Colonic mucosa (tissue), 4 donors: ENCODE measurements around the gene SIPA1L2. TPM values are rescaled to one million over a fixed set of nuclear protein-coding genes. Genes with fewer than 3 reads are reported as not detected.

Experiments used
- DNase-seq: peaks from one replicate; pipeline ENCODE4 v3.0.0-alpha.2; 2020
- H3K27ac ChIP-seq: fragments of 200-600 bp; one replicate; pipeline ENCODE4 v1.8.0; 2021
- H3K27me3 ChIP-seq: fragments of 200-600 bp; one replicate; pipeline ENCODE4 v1.8.0; 2021
- H3K36me3 ChIP-seq: fragments of 200-600 bp; one replicate; pipeline ENCODE4 v1.8.0; 2021
- H3K4me1 ChIP-seq: fragments of 200-600 bp; one replicate; pipeline ENCODE4 v1.8.0; 2021; ENCODE audit warnings: mild to moderate bottlenecking
- H3K4me3 ChIP-seq: fragments of 200-600 bp; one replicate; pipeline ENCODE4 v1.8.0; 2021
- H3K9ac ChIP-seq, 2 donors: one replicate each; pipeline ENCODE4 v1.7.0; 2013; ENCODE audit warnings: control low read depth in 2 of 2, low read depth in 2 of 2, low read length in 2 of 2
- H3K9me3 ChIP-seq: fragments of 200-600 bp; one replicate; pipeline ENCODE4 v1.8.0; 2021
- CTCF ChIP-seq: fragments of 200-600 bp; IDR thresholded peaks from one replicate; pipeline ENCODE4 v1.8.0; 2022; ENCODE audit warnings: antibody characterized with exemption, mild to moderate bottlenecking
- intact Hi-C: fragments of 100-400 bp; cut with DNase I; formaldehyde crosslinking; loops from one replicate; pipeline ENCODE4 v1.14.1; 2022
- total RNA-seq, 2 donors: library from RNA; stranded (reverse); fragmentation: NEBNext Ultra II Directional in 1 of 2; extraction: Animal tissue kit (Norgen Biotek cat#: 25700) in 1 of 2; gene quantifications; one replicate each; pipeline ENCODE4 v1.2.1, GENCODE V29; 2021
- donor health status: healthy.
- donor health status: DM: no; HTN: no; CAD: no.
- donor health status: DM: no; HTN: no; CAD: no.

SIPA1L2 gene
- total RNA-seq, 2 donors from 2014 or later, result 53.6 to 64.4 TPM

- H3K9me3 ChIP-seq, result no peaks in the 10 kb centered on the region
- no peaks in the 10 kb centered on the region for H3K4me1 ChIP-seq
- H3K27ac ChIP-seq, result no peak overlapping the region
- no peak overlapping the region for H3K4me3 ChIP-seq
- H3K27me3 ChIP-seq, result no peaks in the 10 kb centered on the region
- H3K36me3 ChIP-seq, result no peaks in the 10 kb centered on the region
- intact Hi-C loops, result loop anchor here (10.0 kb wide), 1 partner anchor 531 kb away; no protein-coding TSS in a partner anchor
- no peak overlapping the region for H3K9ac ChIP-seq
- no peak for DNase-seq
- no peak for TF ChIP-seq CTCF
These were observed 14.3 kb upstream of the SIPA1L2 start for GRCh38 chr1:232644209-232644608.

- Histone ChIP-seq H3K9ac (no peak overlapping the region), H3K9me3 (no peaks in the 10 kb centered on the region), H3K4me1 (no peaks in the 10 kb centered on the region), H3K27ac (no peak overlapping the region), H3K36me3 (no peaks in the 10 kb centered on the region), H3K27me3 (no peaks in the 10 kb centered on the region), H3K4me3 (no peak overlapping the region)
- no peak for DNase-seq
- intact Hi-C loops, result loop anchor here (10.0 kb wide), 1 partner anchor 532 kb away; no protein-coding TSS in a partner anchor
- no peak for TF ChIP-seq CTCF
These were observed 13.3 kb upstream of the SIPA1L2 start for GRCh38 chr1:232643251-232643650.

- H3K4me3 ChIP-seq, result no peak overlapping the region
- no peak overlapping the region for H3K9ac ChIP-seq
- H3K27ac ChIP-seq, result no peak overlapping the region
- no peak for TF ChIP-seq CTCF
- DNase-seq, result no peak
- H3K36me3 ChIP-seq, result no peaks in the 10 kb centered on the region
- no peaks in the 10 kb centered on the region for H3K4me1 ChIP-seq
- intact Hi-C loops, result loop anchor here (10.0 kb wide), 1 partner anchor 533 kb away; no protein-coding TSS in a partner anchor
- no peaks in the 10 kb centered on the region for H3K27me3 ChIP-seq
- H3K9me3 ChIP-seq, result no peaks in the 10 kb centered on the region
These were observed 11.6 kb upstream of the SIPA1L2 start for GRCh38 chr1:232641507-232641906.

GRCh38 chr1:232636799-232637198 lies 6.9 kb upstream of the SIPA1L2 start:
- H3K27me3 ChIP-seq, result no peaks in the 10 kb centered on the region
- no peaks in the 10 kb centered on the region for H3K36me3 ChIP-seq
- intact Hi-C loops, result loop anchor here (5.0 to 10.0 kb wide), 3 partner anchors 161 to 606 kb away; no protein-coding TSS in a partner anchor
- no peak overlapping the region for H3K4me3 ChIP-seq
- no peak overlapping the region for H3K9ac ChIP-seq
- no peak overlapping the region for H3K27ac ChIP-seq
- H3K4me1 ChIP-seq, result no peaks in the 10 kb centered on the region
- DNase-seq, result no peak
- no peak for TF ChIP-seq CTCF
- H3K9me3 ChIP-seq, result no peaks in the 10 kb centered on the region

- H3K36me3 ChIP-seq, result no peaks in the 10 kb centered on the region
- intact Hi-C loops, result loop anchor here (5.0 to 10.0 kb wide), 3 partner anchors 161 to 606 kb away; no protein-coding TSS in a partner anchor
- no peak overlapping the region for H3K9ac ChIP-seq
- DNase-seq, result no peak
- no peaks in the 10 kb centered on the region for H3K4me1 ChIP-seq
- no peak overlapping the region for H3K27ac ChIP-seq
- TF ChIP-seq CTCF, result peak; percentile 80
- no peaks in the 10 kb centered on the region for H3K9me3 ChIP-seq
- H3K27me3 ChIP-seq, result no peaks in the 10 kb centered on the region
- H3K4me3 ChIP-seq, result no peak overlapping the region
These were observed 5.9 kb upstream of the SIPA1L2 start for GRCh38 chr1:232635778-232636356.
